Right atrium auricular region (tissue), 2 donors: Measurements from ENCODE around the gene EPYC. TPM values are rescaled to one million over a fixed set of nuclear protein-coding genes. Genes with fewer than 3 reads are reported as not detected.

Experiments
- DNase-seq: peaks from one replicate; pipeline ENCODE4 v3.0.0-alpha.2; 2019; ENCODE audit warnings: low spot score
- H3K27ac ChIP-seq, 2 donors: fragments of 200-600 bp; sonication (generic); 1 replicate in 1 of 2; 2 replicates in 1 of 2; pipeline ENCODE4 v1.5.1; 2016 to 2019
- H3K27me3 ChIP-seq, 2 donors: fragments of 200-600 bp; sonication (generic); one replicate each; pipeline versions ENCODE4 v1.5.1 to v1.6.0; 2017 to 2019
- H3K36me3 ChIP-seq: fragments of 200-600 bp; sonication (generic); one replicate; pipeline ENCODE4 v1.5.1; 2016
- H3K4me1 ChIP-seq, 2 donors: fragments of 200-600 bp; sonication (generic); one replicate each; pipeline versions ENCODE4 v1.5.1 to v1.6.0; 2017 to 2019
- H3K4me3 ChIP-seq, 2 donors: fragments of 200-600 bp; sonication (generic); 1 replicate in 1 of 2; 2 replicates in 1 of 2; pipeline ENCODE4 v1.5.1; 2017 to 2019; ENCODE audit warnings: mild to moderate bottlenecking in 1 of 2, moderate library complexity in 1 of 2
- H3K9me3 ChIP-seq, 2 donors: fragments of 200-600 bp; sonication (generic); one replicate each; pipeline ENCODE4 v1.5.1; 2019
- total RNA-seq, 2 donors: library from RNA; depleted of rRNA; stranded (reverse); fragments of >200 nt; gene quantifications; one replicate each; pipeline ENCODE4 v1.1.0, GENCODE V29; 2016
- TF ChIP-seq, protein P1 (sequence below), 2 donors: fragments of 200-600 bp; sonication (generic); IDR thresholded peaks; one replicate each; pipeline ENCODE4 v1.5.1; 2019; ENCODE audit warnings: antibody characterized with exemption in 2 of 2

Gene EPYC
- total RNA-seq, 2 donors from 2014 or later, result not detected

DNA sequence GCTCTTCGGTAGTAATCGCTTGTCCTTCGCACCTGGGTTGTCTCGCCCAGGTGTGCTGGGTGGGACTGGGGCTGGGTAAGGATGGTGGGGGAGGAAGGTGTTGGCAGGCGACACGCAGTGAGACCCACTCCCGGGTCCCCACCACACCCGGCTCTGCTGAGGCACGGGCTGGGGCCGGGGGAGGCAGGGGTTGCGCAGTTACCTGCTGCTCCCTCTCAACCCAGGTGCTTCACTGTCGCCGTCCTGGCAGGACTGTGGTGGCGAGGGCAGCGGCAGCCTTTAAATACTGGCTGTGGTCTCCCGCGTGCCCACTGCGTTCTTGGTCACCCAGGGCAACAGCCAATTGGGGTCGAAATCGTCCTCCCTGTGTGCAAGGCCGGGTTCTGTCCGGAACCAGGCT, 49.9 kb downstream of the EPYC start, which contains the start of gene CCER1:
CCER1 (minus strand) TSS at position 256 of the 400 bp plus-strand sequence. CDS start 434 bp downstream, outside the sequence.
- Histone ChIP-seq H3K4me1 (no peaks in the 10 kb centered on the region), H3K4me3 (no peak within 1 kb of the TSS), H3K36me3 (no peaks in the 10 kb centered on the region), H3K9me3 (no peaks in the 10 kb centered on the region), H3K27ac (no peak within 1 kb of the TSS), H3K27me3 (no peaks in the 10 kb centered on the region)
- TF ChIP-seq, protein P1, sequence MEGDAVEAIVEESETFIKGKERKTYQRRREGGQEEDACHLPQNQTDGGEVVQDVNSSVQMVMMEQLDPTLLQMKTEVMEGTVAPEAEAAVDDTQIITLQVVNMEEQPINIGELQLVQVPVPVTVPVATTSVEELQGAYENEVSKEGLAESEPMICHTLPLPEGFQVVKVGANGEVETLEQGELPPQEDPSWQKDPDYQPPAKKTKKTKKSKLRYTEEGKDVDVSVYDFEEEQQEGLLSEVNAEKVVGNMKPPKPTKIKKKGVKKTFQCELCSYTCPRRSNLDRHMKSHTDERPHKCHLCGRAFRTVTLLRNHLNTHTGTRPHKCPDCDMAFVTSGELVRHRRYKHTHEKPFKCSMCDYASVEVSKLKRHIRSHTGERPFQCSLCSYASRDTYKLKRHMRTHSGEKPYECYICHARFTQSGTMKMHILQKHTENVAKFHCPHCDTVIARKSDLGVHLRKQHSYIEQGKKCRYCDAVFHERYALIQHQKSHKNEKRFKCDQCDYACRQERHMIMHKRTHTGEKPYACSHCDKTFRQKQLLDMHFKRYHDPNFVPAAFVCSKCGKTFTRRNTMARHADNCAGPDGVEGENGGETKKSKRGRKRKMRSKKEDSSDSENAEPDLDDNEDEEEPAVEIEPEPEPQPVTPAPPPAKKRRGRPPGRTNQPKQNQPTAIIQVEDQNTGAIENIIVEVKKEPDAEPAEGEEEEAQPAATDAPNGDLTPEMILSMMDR (IDR thresholded peaks at IDR 0.05), result no peak
- no peak for DNase-seq

DNA sequence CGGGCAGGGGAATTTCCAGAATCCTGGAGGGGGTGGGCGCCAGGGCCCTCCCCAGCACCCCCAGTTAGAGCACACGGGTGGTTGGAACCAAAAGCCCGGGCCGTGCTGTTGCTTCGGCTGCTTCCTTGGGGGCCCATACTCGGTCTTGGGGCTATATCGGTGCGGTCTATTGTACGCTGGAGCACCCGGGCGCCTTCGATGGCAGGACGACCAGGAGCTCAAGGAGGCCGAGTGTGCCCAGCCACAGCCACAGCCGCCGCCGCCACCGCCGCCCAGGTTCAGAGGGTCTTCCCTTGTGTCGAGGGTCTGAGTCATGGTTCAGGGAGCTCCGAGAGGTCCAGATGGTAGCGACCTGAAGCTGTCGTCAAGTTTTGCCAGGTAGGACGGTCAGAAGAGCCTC, 50.3 kb downstream of the EPYC start:
- DNase-seq, result no peak
- H3K27me3 ChIP-seq, result no peaks in the 10 kb centered on the region
- H3K4me3 ChIP-seq, result no peak overlapping the region
- H3K9me3 ChIP-seq, result no peaks in the 10 kb centered on the region
- no peak overlapping the region for H3K27ac ChIP-seq
- H3K36me3 ChIP-seq, result no peaks in the 10 kb centered on the region
- TF ChIP-seq, protein P1 (IDR thresholded peaks at IDR 0.05), result no peak
- no peaks in the 10 kb centered on the region for H3K4me1 ChIP-seq

- no peak for DNase-seq
- no peaks in the 10 kb centered on the region for H3K27me3 ChIP-seq
Observed at GRCh38 chr12:90953956-90954421, 50.8 kb downstream of the EPYC start.

GRCh38 chr12:90951432-90952105, 53.2 kb downstream of the EPYC start:
- TF ChIP-seq, protein P1 (IDR thresholded peaks at IDR 0.05), result no peak
- no peak for DNase-seq
- H3K27me3 ChIP-seq, result no peaks in the 10 kb centered on the region
- no peak overlapping the region for H3K4me3 ChIP-seq
- no peaks in the 10 kb centered on the region for H3K9me3 ChIP-seq
- H3K27ac ChIP-seq, result no peak overlapping the region
- H3K36me3 ChIP-seq, result no peaks in the 10 kb centered on the region
- H3K4me1 ChIP-seq, result no peaks in the 10 kb centered on the region

More at GRCh38 chr12:90953956-90954421, 50.8 kb downstream of the EPYC start:
- H3K36me3 ChIP-seq, result no peaks in the 10 kb centered on the region
- TF ChIP-seq, protein P1 (IDR thresholded peaks at IDR 0.05), result peak in 1 of 2 donors; percentile 22
- H3K4me1 ChIP-seq, result no peaks in the 10 kb centered on the region
- H3K9me3 ChIP-seq, result no peaks in the 10 kb centered on the region
- no peak overlapping the region for H3K27ac ChIP-seq
- no peak overlapping the region for H3K4me3 ChIP-seq

- H3K4me1 ChIP-seq, result no peaks in the 10 kb centered on the region
- no peak overlapping the region for H3K27ac ChIP-seq
- H3K9me3 ChIP-seq, result no peaks in the 10 kb centered on the region
- TF ChIP-seq, protein P1 (IDR thresholded peaks at IDR 0.05), result no peak
- H3K36me3 ChIP-seq, result no peaks in the 10 kb centered on the region
- H3K27me3 ChIP-seq, result no peaks in the 10 kb centered on the region
- no peak overlapping the region for H3K4me3 ChIP-seq
- DNase-seq, result no peak
Observed at GRCh38 chr12:90947869-90948268, 56.9 kb downstream of the EPYC start.
